ENCODE measurements around the gene STX1A. TPM values are rescaled to one million over a fixed set of nuclear protein-coding genes. Genes with fewer than 3 reads are reported as not detected.

Gene STX1A
- total and polyA plus RNA-seq, 2 of the 8 experiments (the other 6 are each of a cell fraction or from before 2014, with no cell fraction given) = 13.5 to 17.5 TPM

- TF ChIP-seq CHD7 (IDR thresholded peaks at IDR 0.05; ENCODE audit: insufficient replicate concordance, low read length) (no peak), SP2 (IDR thresholded peaks at IDR 0.05; ENCODE audit: low read length) (no peak), BCL11A (IDR thresholded peaks at IDR 0.05; ENCODE audit: low read depth in 2 of 2, low read length in 2 of 2) (no peak), TBP (IDR thresholded peaks at IDR 0.05; ENCODE audit: low read depth, low read length) (no peak), POU5F1 (IDR thresholded peaks at IDR 0.05; ENCODE audit: low read depth, low read length) (no peak), EP300 (IDR thresholded peaks at IDR 0.05; ENCODE audit: borderline replicate concordance in 1 of 2, low read depth in 2 of 2, low read length in 2 of 2) (no peak), POLR2A (IDR thresholded peaks at IDR 0.05; ENCODE audit: control extremely low read depth in 1 of 2, low read depth in 2 of 2, low read length in 2 of 2) (no peak), TAF7 (optimal IDR thresholded peaks at IDR 0.05; ENCODE audit: borderline replicate concordance, low read depth, low read length) (no peak), RBBP5 (IDR thresholded peaks at IDR 0.05; ENCODE audit: borderline replicate concordance, low read depth, low read length) (no peak)
Measured at GRCh38 chr7:73700581-73701134, 18.8 kb downstream of the STX1A start (continued).

All from H1 (cell line).